ENCODE data around the gene NRXN3. TPM values are rescaled to one million over a fixed set of nuclear protein-coding genes. Genes with fewer than 3 reads are reported as not detected.

The NRXN3 gene
- total RNA-seq, 2 donors from 2014 or later, result 1.3 to 2.3 TPM

- Histone ChIP-seq H3K27ac (no peak overlapping the region), H3K9me3 (no peaks in the 10 kb centered on the region), H3K36me3 (replicated peaks in 1 of 2; ENCODE audit: insufficient read depth in 1 of 2, low read depth in 2 of 2) (no peaks in the 10 kb centered on the region), H3K4me1 (peaks cover 11% of the 10 kb centered on the region), H3K27me3 (no peaks in the 10 kb centered on the region), H3K4me3 (no peak overlapping the region)
- DNase-seq (no peak), ATAC-seq (no peak)
- TF ChIP-seq CTCF (IDR thresholded peaks at IDR 0.05) (no peak), POLR2A (IDR thresholded peaks at IDR 0.05) (no peak)
- 85 to 91% methylated on average over 3 of the region's 3 CpGs for WGBS, 2 donors
- intact Hi-C loops (cut with DNase I), result no loop called here
Observed at GRCh38 chr14:79328863-79329262, 1158.7 kb downstream of the NRXN3 start.

GRCh38 chr14:79331830-79332229 is 1161.7 kb downstream of the NRXN3 start:
- no peak for ATAC-seq

GRCh38 chr14:79332504-79333197 is 1162.5 kb downstream of the NRXN3 start:
- H3K4me1 ChIP-seq, result no peaks in the 10 kb centered on the region
- ATAC-seq (no peak), DNase-seq (no peak)
- H3K27me3 ChIP-seq, result no peaks in the 10 kb centered on the region
- no peak overlapping the region for H3K27ac ChIP-seq
- no peaks in the 10 kb centered on the region for H3K36me3 ChIP-seq (replicated peaks in 1 of 2; ENCODE audit: insufficient read depth in 1 of 2, low read depth in 2 of 2)
- no peak for TF ChIP-seq POLR2A (IDR thresholded peaks at IDR 0.05)
- no peak for TF ChIP-seq CTCF (IDR thresholded peaks at IDR 0.05)
- intact Hi-C loops (cut with DNase I), result no loop called here
- H3K9me3 ChIP-seq, result no peaks in the 10 kb centered on the region
- 66% methylated on average over 7 of the region's 7 CpGs for WGBS, 2 donors
- H3K4me3 ChIP-seq, result no peak overlapping the region

More at GRCh38 chr14:79331830-79332229, 1161.7 kb downstream of the NRXN3 start:
- intact Hi-C loops (cut with DNase I), result no loop called here
- H3K9me3 ChIP-seq, result no peaks in the 10 kb centered on the region
- no peak overlapping the region for H3K27ac ChIP-seq
- no peak for DNase-seq
- no peaks in the 10 kb centered on the region for H3K4me1 ChIP-seq
- WGBS, 2 donors, result 81 to 83% methylated on average over 4 of the region's 4 CpGs
- no peak for TF ChIP-seq CTCF (IDR thresholded peaks at IDR 0.05)
- TF ChIP-seq POLR2A (IDR thresholded peaks at IDR 0.05), result no peak
- H3K4me3 ChIP-seq, result no peak overlapping the region
- no peaks in the 10 kb centered on the region for H3K27me3 ChIP-seq
- no peaks in the 10 kb centered on the region for H3K36me3 ChIP-seq (replicated peaks in 1 of 2; ENCODE audit: insufficient read depth in 1 of 2, low read depth in 2 of 2)

- no peaks in the 10 kb centered on the region for H3K27me3 ChIP-seq
- 38 to 63% methylated on average over 1 of the region's 1 CpG for WGBS, 2 donors
- H3K36me3 ChIP-seq (replicated peaks in 1 of 2; ENCODE audit: insufficient read depth in 1 of 2, low read depth in 2 of 2), result no peaks in the 10 kb centered on the region
- no peak for DNase-seq
- H3K4me3 ChIP-seq, result no peak overlapping the region
- no peaks in the 10 kb centered on the region for H3K4me1 ChIP-seq
- intact Hi-C loops (cut with DNase I), result no loop called here
- H3K27ac ChIP-seq, result no peak overlapping the region
- no peak for ATAC-seq
- H3K9me3 ChIP-seq, result no peaks in the 10 kb centered on the region
- TF ChIP-seq POLR2A (IDR thresholded peaks at IDR 0.05) (no peak), CTCF (IDR thresholded peaks at IDR 0.05) (no peak)
Observed at GRCh38 chr14:79333198-79333546, 1163.0 kb downstream of the NRXN3 start.

GRCh38 chr14:79334272-79334671 is 1164.1 kb downstream of the NRXN3 start:
- TF ChIP-seq POLR2A (IDR thresholded peaks at IDR 0.05) (no peak), CTCF (IDR thresholded peaks at IDR 0.05) (no peak)
- Histone ChIP-seq H3K27me3 (no peaks in the 10 kb centered on the region), H3K4me1 (no peaks in the 10 kb centered on the region), H3K9me3 (no peaks in the 10 kb centered on the region), H3K27ac (no peak overlapping the region), H3K4me3 (no peak overlapping the region), H3K36me3 (replicated peaks in 1 of 2; ENCODE audit: insufficient read depth in 1 of 2, low read depth in 2 of 2) (no peaks in the 10 kb centered on the region)
- DNase-seq (no peak), ATAC-seq (no peak)
- intact Hi-C loops (cut with DNase I), result no loop called here
- WGBS, 2 donors, result 94 to 98% methylated on average over 2 of the region's 2 CpGs

All from body of pancreas (tissue), 4 donors.